C1 segment of cervical spinal cord (tissue), 14 donors: ENCODE data around the gene CYP2C8.
"Not testable (repeated sequence)": the region's sequence is repeated elsewhere in the genome, so short reads cannot be mapped to it uniquely, and the experiment has no call there.

Experiments
- DNase-seq, 14 donors: peaks; one replicate each; lab custom pipeline; 2025; lab: John Stamatoyannopoulos, UW

CYP2C8 gene

DNA sequence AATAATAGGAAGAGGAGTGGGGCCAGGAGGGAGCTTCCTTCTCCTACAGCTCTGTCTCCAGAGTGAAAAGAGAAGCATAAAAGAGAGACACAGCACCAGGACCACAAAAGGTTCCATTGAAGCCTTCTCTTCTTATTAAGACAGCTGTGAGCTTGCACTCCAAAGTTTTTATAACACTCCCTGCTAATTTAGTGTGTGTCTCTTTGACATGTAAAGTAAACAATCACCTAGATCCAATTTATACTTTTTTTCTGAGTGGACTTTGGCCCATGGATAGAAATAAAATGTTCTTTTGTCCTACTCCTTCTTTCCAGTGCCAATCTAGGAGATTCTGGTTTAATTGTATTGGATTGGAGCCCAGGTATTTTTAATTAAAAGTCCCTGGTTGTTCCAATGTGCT, at the start of gene CYP2C8:
Gene CYP2C8, minus strand, starts transcription at position 212 of the 400 bp plus-strand sequence. Its CDS starts 95 bp downstream, at position 117.
- no peak for DNase-seq

DNA sequence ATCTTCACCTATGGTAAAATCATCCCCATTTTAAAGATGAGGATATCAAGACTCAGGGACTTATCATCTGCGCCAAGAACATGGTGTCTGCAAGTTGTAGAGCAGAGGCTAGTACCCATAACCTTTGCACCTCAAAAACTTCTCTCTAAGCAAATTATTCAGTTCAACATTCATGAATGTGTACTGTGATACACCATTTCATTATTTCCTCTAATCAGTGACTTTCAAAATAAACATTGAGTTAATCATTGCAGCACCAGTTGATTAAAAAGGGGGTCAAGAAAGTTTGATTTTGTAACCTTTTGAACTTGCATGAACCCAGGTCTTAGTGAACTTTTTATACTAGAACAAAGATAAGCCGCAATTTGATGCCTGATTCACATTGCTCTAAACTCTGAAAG, 47.6 kb upstream of the CYP2C8 start:
- no peak for DNase-seq

DNA sequence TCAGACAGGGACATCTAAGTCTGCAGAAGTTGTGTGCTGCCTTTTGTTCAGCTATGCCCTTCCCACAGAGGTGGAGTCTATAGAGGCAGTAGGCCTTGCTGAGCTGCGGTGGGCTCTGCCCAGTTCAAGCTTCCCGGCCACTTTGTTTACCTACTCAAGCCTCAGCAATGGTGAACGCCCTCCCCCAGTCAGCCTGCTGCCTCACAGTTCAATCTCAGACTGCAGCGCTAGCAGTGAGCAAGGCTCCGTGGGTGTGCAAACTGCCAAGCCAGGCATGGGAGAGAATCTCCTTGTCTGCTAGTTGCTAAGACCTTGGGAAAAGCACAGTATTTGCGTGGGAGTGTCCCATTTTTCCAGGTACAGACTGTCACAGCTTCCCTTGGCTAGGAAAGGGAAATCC, 41.5 kb upstream of the CYP2C8 start:
- DNase-seq, result not testable (repeated sequence)

DNA sequence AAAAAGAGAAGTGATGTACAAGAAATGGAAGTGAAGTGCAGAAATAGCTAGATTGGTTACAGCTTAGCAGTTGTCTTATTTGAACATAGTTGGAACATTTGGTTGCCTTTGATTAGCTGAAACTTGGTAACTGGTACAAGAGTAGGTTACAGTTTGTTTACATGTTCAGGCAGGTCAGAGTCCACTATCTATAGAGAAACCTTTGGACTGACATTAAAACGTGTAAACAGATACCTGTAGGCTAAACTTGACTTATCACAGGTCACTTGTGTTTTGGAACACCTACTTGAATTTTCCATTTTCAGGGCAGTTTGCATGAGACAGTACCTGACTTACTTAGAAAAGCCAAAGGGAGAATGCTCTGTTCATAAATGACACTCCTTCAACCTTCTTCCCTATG, 28.5 kb upstream of the CYP2C8 start:
- no peak for DNase-seq

DNA sequence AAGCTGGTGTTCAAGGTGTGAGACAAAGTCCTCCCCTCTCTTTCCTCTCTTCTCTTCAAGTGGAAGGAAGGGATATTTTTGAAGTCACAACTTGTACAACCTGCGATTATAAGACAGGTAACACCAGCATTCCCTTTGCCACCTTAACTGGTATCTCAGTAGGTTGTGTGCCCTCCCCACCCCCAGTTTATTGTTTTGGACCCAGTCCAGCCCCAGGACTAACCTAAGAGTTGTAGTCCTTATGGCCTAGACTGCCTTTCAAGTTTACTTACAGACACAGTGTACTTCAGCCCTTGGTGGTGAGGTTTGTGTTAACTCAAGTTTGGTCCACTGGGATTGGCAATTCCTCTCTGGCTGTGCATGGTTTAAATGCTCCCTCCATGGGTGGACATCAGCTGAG, 26.8 kb upstream of the CYP2C8 start:
- DNase-seq, result no peak

DNA sequence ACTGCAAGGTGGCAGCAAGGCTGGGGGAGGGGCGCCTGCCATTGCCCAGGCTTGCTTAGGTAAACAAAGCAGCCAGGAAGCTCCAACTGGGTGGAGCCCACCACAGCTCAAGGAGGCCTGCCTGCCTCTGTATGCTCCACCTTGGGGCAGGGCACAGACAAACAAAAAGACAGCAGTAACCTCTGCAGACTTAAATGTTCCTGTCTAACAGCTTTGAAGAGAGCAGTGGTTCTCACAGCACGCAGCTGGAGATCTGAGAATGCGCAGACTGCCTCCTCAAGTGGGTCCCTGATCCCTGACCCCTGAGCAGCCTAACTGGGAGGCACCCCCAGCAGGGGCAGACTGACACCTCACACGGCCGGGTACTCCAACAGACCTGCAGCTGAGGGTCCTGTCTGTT, 10.3 kb upstream of the CYP2C8 start:
- DNase-seq, result not testable (repeated sequence)

DNA sequence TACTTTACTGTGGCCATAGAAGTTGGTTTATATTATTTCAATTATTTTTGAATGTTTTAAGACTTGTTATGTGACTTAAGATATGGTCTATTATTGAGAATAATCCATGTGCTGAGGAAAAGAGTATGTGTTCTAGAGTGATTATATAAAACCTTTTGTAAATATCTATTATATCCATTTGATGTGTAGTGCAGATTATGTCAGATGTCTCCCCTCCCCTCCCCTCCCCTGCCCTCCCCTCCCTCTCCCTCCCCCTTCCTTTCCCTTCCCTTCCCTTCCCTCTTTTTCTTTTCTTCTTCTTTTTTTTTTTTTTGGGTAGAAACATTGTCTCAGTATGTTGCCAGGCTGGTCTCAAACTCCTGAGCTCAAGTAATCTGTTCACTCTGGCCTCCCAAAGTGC, 8.3 kb upstream of the CYP2C8 start:
- no peak for DNase-seq

DNA sequence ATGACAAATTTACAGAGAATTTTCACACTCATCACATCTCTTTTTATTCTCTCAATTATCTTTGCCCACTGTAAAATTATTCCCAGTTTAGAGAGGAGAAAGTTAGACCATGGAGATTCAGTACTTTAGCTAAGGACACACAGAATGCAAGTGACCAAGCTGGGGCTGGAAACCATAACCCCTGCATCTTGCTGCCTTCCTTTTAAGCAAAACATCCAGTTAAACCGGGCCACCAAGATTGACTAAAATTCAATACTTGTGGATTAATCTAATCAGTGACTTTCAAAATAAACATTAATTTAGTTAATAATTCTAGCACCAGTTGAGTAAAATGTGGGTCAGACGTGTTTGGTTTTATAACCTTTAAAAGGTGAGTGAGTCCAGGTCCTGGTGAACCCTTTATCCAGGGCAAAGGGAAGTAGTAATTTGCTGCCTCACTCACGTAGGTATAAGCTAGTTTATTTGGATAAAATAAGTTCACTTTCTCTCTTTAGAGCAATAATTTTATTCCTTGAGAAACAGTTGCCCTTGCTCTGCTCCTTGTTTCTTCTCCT, 1.9 kb upstream of the CYP2C8 start:
- DNase-seq, result no peak

DNA sequence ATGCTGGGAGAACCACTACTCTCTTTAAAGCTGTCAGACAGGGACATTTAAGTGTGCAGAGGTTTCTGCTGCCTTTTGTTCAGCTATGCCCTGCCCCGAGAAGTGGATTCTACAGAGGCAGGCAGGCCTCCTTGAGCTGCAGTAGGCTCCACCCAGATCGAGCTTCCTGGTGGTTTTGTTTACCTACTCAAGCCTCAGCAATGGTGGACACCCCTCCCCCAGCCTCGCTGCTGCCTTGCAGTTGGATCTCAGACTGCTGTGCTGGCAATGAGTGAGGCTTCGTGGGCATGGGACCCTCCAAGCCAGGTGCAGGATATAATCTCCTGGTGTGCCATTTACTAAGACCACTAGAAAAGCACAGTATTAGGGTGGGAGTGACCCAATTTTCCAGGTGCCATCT, 5.2 kb downstream of the CYP2C8 start:
- not testable (repeated sequence) for DNase-seq

DNA sequence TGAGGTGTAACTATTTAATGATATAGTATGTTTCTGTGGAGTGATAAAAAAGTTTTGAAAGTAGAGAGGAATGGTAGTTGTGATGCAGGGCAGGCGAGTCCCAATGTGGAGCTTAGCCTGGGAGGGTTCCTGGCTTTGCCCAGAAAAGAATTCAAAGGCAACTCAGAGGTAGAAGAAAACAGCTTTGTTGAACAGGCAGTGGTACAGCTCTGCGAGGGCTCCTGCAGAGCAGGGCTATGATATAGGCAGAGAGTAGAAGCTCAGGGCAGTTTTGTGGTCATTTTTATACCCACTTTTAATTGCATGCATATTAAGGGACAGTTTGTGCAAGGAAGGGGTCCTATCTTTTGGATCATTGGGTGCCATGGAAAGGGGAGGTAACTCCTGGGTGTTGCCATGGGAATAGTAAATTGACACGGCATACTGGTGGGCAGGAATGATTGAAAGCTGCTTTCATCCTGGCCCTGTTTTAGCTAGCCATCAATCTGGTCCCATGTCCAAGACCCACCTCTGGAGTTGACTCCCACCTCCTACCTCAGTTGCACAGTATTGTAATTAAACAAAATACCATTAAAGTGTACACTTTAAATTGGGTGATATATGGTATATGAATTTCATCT, 12.4 kb downstream of the CYP2C8 start:
- no peak for DNase-seq

DNA sequence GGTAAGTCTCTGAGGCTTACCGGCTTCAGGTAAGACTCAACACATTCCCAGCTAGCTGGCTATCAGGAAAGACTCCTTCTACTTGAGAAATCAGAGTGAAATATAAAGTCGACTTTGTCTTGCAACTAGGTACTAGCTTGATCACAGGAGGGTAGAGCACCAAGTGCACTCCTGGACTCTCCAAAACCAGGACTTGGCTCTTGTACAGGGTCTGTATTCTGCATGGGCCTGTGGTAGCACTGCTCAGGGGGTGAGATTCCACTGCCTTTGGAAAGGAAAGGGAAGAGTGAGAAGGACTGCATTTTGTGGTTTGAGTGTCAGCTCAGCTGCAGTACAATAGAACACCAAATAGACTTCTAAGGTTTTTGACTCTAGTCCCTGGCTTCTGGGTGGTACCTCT, 19.4 kb downstream of the CYP2C8 start:
- no peak for DNase-seq

DNA sequence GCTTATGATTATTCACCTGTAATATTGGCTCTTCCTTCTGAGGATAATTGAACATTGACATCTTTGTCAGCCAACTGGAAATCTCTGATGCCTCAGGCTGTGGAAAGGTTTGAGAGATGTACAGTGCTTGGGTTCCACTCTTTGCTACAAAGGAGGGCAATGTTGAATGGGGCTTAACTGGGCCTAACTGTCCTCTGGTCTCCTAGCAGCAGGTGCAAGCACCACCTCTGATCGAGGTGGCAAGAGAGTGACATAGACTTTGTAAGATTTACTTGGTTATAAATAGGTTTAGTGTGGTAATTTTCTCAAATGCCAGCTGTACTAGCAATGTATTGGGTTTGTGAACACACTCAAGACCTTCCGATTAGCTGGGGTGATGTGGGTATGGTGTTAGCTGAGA, 21.1 kb downstream of the CYP2C8 start:
- no peak for DNase-seq

DNA sequence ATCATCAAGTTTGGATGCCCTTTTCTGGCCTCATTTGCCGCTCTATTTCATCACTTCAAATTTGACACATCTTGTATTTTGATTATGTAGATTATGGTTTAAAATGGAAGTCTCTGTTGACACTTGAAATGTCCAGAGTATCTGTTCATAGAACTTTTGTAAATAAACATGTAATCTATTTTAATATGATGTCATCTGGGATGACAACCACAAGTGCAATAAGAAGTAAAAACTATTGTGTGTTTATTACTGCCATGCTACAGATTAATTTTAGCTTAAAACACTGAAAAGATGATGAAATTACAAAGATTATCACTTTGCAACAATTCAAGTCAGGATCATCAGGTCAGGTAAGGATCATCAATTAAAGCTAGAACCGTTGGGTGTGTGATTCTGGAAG, 30.0 kb downstream of the CYP2C8 start:
- no peak for DNase-seq

DNA sequence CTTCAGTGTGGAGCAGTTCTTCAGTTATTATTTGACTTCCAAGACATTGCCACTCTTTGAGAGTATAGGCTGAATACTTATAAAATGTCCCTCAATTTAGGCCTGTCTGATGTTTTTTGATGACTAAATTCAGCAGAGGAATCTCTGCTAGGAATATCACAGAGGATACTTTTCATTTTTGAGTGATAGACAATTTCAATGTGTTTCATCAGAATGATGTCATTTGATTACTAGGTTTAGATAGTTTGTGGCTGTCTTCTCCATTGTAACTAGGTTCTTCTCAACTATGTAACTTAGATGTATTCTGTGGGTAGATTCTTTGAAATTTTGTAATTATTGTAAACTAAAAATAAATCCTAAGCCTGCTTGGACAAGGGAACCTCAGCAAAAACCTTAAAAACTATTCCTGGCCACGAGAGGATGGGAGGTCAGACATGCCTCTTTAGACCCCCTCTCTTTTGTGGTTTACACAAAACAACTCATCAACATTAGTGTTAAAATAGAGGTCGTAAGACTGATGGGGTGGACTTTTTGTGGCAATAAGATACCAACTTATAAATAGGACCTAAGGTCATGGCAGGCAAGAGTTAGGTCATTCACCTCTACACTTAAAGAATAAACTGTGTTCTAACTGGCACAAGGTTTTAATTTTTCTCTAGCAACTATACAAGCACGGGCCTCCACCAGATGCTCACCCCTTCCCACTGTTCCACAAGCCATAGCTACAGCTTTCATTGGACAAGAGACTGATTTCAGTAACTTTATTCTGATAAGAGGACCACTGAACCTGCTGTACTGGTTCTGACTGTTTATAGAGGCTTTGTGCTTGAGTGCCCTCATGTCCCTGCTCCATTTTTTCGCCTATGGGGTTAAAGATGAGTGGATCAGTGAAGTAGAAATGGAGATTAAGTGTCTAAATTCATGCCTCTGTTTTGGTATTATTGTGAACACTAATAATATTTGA, 33.7 kb downstream of the CYP2C8 start:
- no peak for DNase-seq

DNA sequence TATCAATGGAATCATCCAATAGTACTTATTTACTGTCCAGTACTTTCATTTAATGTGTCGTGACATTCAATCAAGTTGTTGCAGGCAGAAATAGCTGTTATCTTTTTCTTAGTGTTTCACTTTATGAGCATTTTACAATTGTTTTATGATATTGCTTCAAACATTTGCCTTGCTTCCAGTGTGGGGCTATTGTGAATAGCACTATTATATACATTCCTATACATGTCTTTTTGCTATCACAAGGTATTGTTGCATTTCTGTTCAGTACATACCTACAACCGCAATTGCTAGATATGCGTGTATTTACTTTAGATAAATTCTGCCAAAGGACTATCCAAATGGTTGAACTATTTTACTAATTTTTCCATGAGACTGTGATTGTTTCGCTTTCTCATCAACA, 34.9 kb downstream of the CYP2C8 start:
- no peak for DNase-seq

DNA sequence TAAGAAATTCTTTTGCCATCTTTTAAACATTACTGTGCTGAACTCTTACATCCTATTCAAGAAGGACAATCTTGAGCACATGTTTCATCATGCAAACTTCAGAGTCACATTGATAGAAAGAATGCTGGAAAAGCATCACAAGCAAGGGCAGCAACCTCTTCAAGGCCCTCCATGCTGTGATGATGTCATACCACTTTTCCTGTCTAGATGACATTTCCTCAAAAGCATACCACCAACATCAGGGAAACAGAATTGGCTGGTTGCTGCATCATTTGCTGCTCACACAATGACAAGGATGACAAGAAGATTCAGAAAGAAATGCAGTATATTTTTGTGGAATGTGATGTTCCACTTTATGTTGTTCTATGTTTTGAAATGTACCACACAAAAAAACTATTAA, 37.6 kb downstream of the CYP2C8 start:
- no peak for DNase-seq

DNA sequence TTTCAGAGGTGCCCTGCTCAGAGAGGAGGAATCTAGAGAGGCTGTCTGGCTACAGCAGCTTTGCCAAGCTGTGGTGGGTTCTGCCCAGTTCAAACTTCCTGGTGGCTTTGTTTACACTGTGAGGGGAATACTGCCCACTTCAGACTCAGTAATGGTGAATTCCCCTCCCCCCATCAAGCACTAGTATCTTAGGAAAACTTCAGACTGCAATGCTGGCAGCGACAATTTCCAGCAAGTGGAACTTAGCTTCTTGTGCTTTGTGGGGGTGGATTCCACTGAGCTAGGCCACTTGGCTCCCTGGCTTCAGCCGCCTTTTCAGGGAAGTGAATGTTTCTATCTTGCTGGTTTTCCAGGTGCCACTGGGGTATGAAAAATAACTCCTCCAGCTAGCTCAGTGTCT, 42.8 kb downstream of the CYP2C8 start:
- no peak for DNase-seq

DNA sequence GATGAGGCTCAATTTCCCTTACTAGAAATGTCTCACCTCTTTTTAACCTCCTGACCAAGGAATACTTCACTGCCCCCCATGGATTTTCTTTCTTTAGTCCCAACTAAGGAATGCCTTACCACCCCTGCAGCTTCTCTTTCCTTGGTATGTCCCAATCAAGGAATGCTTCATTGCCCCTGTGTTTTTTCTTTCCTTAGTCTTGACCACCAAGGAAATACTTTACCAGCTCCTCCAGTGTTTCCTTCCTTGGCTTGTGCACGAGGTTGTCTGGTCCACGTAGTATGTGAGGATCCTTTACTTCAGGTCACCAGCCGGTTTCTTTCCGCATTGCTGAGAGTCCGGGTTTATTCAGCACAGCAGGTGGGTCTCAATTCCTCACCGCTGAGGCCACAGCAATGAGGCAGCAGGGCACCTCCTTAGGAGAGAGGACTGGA, 71.5 kb downstream of the CYP2C8 start:
- DNase-seq, result no peak

DNA sequence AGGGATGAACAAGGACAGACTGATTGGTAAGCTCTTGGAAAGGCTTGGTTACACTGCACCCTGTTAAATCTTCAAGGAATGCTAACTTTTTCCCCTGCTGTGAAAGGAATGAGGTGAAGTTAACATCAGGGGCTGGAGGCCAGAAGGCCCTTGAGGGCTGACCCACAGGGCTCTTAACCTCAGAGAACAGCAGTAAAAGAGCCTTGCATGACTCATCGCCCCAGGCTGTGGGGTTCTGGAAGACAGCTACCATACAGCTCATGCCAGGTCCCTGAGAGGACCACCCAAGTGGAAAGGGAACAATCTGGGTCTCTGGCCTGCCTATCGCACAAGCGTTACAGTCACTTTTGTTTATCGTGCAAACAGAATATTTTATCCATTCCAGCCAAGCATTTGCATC, 76.5 kb downstream of the CYP2C8 start:
- DNase-seq, result no peak

DNA sequence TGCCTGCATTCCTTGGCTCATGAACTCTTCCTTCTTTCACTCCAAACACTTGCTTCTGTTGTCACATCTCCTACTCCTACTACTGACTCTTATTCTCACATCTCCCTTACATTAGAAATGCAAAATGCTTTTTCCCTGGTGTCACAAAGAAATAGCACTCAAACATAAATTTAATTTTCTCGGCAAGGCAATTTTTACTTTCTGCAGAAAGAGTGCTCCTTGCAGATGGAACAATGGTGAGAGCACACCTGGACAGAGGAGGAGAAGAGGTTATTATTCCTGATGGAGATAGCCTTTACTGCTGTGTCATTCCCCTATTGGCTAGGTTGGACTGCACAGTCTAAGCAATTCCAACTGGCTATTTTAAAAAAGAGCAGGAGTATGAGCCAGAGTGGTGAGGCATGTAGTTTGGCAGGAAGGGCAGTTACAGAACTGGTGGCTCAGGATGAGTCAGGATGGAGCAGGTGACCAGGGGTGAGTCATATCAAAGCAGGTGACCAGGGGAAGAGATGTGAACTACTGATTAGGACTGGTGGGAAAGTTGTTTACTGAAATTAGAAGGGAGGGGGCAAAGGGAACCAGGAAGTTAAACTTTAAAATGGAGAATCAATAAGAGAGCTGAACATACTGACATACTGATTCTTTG, 77.9 kb downstream of the CYP2C8 start:
- DNase-seq, result no peak

DNA sequence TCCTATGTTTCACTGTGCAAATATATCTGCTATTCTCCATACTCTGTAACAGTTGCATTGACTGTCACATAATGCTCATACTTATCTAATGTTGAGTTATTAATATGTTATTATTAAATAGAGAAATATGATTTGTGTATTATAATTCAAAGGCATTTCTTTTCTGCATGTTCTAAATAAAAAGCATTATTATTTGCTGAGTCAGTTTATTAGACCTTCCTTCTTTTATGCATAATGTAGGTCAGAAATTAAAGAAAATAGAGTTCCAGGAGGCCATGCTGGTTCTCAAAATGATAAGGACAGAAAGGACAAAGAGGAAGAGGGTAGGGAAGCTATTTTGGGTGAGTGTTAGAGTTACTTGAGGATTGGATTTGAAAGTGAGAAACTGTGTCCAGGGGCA, 80.1 kb downstream of the CYP2C8 start:
- no peak for DNase-seq
